ENCODE measurements around the gene RUNX2.

RUNX2 gene

DNA sequence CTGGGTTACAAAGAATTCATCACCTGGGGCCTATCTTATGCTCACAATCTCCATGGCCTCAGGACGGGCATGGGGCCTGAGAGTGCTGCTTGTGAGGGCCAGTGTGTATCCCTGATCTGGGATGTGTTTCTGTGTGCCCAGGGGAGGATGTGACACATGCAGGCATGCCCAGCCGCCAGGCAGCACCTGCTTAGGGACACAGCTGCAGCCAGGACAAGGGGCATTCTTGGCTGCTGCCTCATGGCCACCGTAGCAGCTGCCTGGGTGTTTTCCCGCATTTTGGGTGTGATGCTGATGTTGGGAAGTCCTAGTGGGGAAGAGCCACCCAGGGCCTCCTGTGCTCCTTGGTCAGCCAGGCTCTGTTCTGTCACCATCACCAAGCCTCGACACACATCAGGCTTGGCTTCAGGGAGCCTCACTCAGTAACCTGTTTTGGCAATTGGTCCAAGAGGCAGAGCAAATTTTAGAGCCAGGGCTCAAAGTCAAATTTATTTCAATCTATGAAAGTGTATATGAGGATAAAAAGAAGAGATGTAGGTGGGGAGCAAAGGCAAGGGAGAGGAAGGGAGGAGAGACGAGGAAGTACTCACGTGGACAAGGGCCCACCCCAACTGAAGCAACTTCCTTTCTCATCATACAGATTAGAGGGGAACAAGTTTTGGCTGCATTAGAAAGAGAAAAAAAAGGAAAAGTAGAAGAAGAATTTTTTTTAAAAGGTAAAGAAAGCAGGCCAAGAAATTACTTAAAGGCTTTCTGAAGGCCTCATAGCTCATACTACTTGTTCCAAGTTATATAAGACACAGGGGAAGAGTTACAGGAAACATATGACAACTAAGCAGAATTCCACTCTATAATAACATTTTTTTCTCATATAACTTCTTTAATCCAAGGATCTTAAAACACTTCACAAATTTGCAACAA lies 319.5 kb downstream of the RUNX2 start:
- H3K4me3 ChIP-seq (ENCODE audit: low read depth, low read length) = no peak overlapping the region
- peak; percentile 63 for DNase-seq (ENCODE audit: low read depth)
- TF ChIP-seq MYC (IDR thresholded peaks at IDR 0.05; ENCODE audit: low read depth, low read length) = no peak
- 0 out of 2 replicates have a peak, but pooled peaks have one; percentile 32 for TF ChIP-seq MAX (IDR thresholded peaks at IDR 0.05; ENCODE audit: low read depth, low read length)
- TF ChIP-seq POLR2A (IDR thresholded peaks at IDR 0.05; ENCODE audit: extremely low read depth, insufficient read length) = no peak
- TF ChIP-seq CTCF (IDR thresholded peaks at IDR 0.05; ENCODE audit: low read depth, low read length) = no peak

DNA sequence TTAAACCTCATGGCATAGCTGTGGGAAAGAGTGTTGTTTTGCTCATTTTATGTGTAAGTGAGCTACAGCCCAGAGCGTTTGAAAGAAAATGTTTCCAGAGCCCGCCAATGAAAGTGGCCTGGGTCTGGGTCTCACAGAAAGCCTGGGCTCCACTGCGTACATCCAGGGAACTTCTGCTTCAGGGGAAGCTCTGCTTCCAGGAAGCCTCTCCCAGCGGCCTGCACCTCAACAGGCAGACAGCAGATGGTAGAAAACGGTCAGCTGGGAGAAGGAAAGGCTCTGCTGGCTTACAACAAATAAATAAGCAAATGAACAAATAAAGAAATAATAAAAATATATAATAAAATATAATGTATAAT lies 320.1 kb downstream of the RUNX2 start:
- no peak for TF ChIP-seq MAX (IDR thresholded peaks at IDR 0.05; ENCODE audit: low read depth, low read length)
- no peak for TF ChIP-seq POLR2A (IDR thresholded peaks at IDR 0.05; ENCODE audit: extremely low read depth, insufficient read length)
- TF ChIP-seq MYC (IDR thresholded peaks at IDR 0.05; ENCODE audit: low read depth, low read length) = no peak
- TF ChIP-seq CTCF (IDR thresholded peaks at IDR 0.05; ENCODE audit: low read depth, low read length) = no peak
- DNase-seq (ENCODE audit: low read depth) = no peak

GRCh38 chr6:45650524-45651135 lies 322.5 kb downstream of the RUNX2 start:
- no peak for TF ChIP-seq CTCF (IDR thresholded peaks at IDR 0.05; ENCODE audit: low read depth, low read length)
- TF ChIP-seq MYC (IDR thresholded peaks at IDR 0.05; ENCODE audit: low read depth, low read length) = no peak
- TF ChIP-seq MAX (IDR thresholded peaks at IDR 0.05; ENCODE audit: low read depth, low read length) = no peak
- TF ChIP-seq POLR2A (IDR thresholded peaks at IDR 0.05; ENCODE audit: extremely low read depth, insufficient read length) = no peak
- no peak for DNase-seq (ENCODE audit: low read depth)
- no peak overlapping the region for H3K4me3 ChIP-seq (ENCODE audit: low read depth, low read length)

More for the DNA sequence above, 320.1 kb downstream of the RUNX2 start:
- H3K4me3 ChIP-seq (ENCODE audit: low read depth, low read length) = no peak overlapping the region

- no peak for DNase-seq (ENCODE audit: low read depth)
- TF ChIP-seq CTCF (IDR thresholded peaks at IDR 0.05; ENCODE audit: low read depth, low read length) (no peak), MAX (IDR thresholded peaks at IDR 0.05; ENCODE audit: low read depth, low read length) (no peak), MYC (IDR thresholded peaks at IDR 0.05; ENCODE audit: low read depth, low read length) (no peak), POLR2A (IDR thresholded peaks at IDR 0.05; ENCODE audit: extremely low read depth, insufficient read length) (no peak)
Observed at GRCh38 chr6:45651301-45651700, 323.2 kb downstream of the RUNX2 start.

GRCh38 chr6:45652416-45652815 lies 324.3 kb downstream of the RUNX2 start:
- DNase-seq (ENCODE audit: low read depth) = no peak
- TF ChIP-seq CTCF (IDR thresholded peaks at IDR 0.05; ENCODE audit: low read depth, low read length) (no peak), MYC (IDR thresholded peaks at IDR 0.05; ENCODE audit: low read depth, low read length) (no peak), MAX (IDR thresholded peaks at IDR 0.05; ENCODE audit: low read depth, low read length) (no peak), POLR2A (IDR thresholded peaks at IDR 0.05; ENCODE audit: extremely low read depth, insufficient read length) (no peak)
- no peak overlapping the region for H3K4me3 ChIP-seq (ENCODE audit: low read depth, low read length)

More at GRCh38 chr6:45651301-45651700, 323.2 kb downstream of the RUNX2 start:
- no peak overlapping the region for H3K4me3 ChIP-seq (ENCODE audit: low read depth, low read length)

All from NB4 (cell line).